Measurements from ENCODE around the gene RBSN. TPM values are rescaled to one million over a fixed set of nuclear protein-coding genes. Genes with fewer than 3 reads are reported as not detected.

RBSN gene
- total and polyA plus RNA-seq, 2 donors (not counting 1 experiment from before 2014, with no cell fraction given): 7.1 to 32.6 TPM

DNA sequence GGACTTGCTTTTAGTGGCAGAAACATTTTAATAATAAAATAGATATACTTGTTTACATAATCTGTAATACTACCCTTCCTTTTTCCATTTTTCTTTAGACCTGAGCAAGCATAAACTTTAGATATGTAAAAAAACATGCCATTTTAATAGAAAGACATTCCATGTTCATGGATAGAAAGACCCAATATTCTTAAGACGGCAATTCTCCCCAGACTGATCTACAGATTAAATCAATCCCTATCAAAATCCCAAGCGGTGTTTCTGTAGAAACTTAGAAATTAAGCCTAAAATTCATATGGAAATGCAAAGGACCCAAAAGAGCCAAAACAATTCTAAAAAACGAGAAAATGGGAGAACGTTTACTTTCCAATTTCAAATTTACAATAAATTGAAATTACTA lies 45.4 kb downstream of the RBSN start:
- Histone ChIP-seq H3K4me2 (replicated peaks; ENCODE audit: low read depth, low read length, poor library complexity, severe bottlenecking) (no peak overlapping the region), H4K20me1 (ENCODE audit: control insufficient read depth, insufficient read depth, low read length, poor library complexity, severe bottlenecking) (peaks cover 30% of the 10 kb centered on the region), H3K4me3 (ENCODE audit: control extremely low read depth in 1 of 5, extremely low read depth in 1 of 5, insufficient read depth in 1 of 5, low read depth in 2 of 5, low read length in 4 of 5) (no peak overlapping the region), H3K36me3 (replicated peaks in 1 of 2; ENCODE audit: control extremely low read depth in 1 of 2, control insufficient read depth in 1 of 2, extremely low read depth in 1 of 2, insufficient read depth in 2 of 2, low read length in 1 of 2) (peaks cover 2 to 41% of the 10 kb centered on the region in 2 experiments), H3K4me1 (ENCODE audit: control insufficient read depth in 2 of 2, insufficient read depth in 2 of 2, low read length in 2 of 2) (peaks cover 52 to 71% of the 10 kb centered on the region in 2 donors), H3K27ac (ENCODE audit: low read length in 2 of 2) (peak overlapping the region in 1 of 2 donors; percentile 86), H2AFZ (ENCODE audit: insufficient read depth, low read depth, low read length, poor library complexity, severe bottlenecking) (no peak overlapping the region), H3K9me3 (ENCODE audit: control extremely low read depth in 1 of 3, control insufficient read depth in 2 of 3, insufficient read depth in 1 of 3, low read length in 2 of 3) (peaks cover 0 to 14% (median 0%) of the 10 kb centered on the region in 3 donors), H3K9ac (ENCODE audit: low read length) (no peak overlapping the region), H3K79me2 (ENCODE audit: control insufficient read depth, insufficient read depth, low read length) (peaks cover 53% of the 10 kb centered on the region), H3K27me3 (replicated peaks in 1 of 4; ENCODE audit: control extremely low read depth in 1 of 4, control insufficient read depth in 3 of 4, insufficient read depth in 4 of 4, low read length in 3 of 4) (no peaks in the 10 kb centered on the region)
- ChIA-PET CTCF (interaction anchor here (1.4 kb wide), 1 partner anchor 11 kb away, joined by 5 read pairs; the partner anchor contains the start of gene MRPS25), POLR2A (no interaction called here)
- Mint-ChIP-seq H3K4me1 (peaks cover 69% of the 10 kb centered on the region), H3K4me3 (no peak overlapping the region), H3K9me3 (ENCODE audit: insufficient read depth) (peaks cover 3% of the 10 kb centered on the region), H3K27ac (peak overlapping the region; percentile 46), H3K27me3 (no peaks in the 10 kb centered on the region)
- no CpG with 5 or more reads among the region's 4 CpGs for WGBS (ENCODE audit: insufficient coverage)
- no peak for DNase-seq
- no peak for ATAC-seq (ENCODE audit: low read depth)
- intact Hi-C loops (cut with micrococcal nuclease): no loop called here
- no peak for TF ChIP-seq EZH2 (IDR thresholded peaks at IDR 0.05; ENCODE audit: borderline replicate concordance, insufficient read depth, low read depth, low read length, poor library complexity, severe bottlenecking)
- TF ChIP-seq, protein P1, sequence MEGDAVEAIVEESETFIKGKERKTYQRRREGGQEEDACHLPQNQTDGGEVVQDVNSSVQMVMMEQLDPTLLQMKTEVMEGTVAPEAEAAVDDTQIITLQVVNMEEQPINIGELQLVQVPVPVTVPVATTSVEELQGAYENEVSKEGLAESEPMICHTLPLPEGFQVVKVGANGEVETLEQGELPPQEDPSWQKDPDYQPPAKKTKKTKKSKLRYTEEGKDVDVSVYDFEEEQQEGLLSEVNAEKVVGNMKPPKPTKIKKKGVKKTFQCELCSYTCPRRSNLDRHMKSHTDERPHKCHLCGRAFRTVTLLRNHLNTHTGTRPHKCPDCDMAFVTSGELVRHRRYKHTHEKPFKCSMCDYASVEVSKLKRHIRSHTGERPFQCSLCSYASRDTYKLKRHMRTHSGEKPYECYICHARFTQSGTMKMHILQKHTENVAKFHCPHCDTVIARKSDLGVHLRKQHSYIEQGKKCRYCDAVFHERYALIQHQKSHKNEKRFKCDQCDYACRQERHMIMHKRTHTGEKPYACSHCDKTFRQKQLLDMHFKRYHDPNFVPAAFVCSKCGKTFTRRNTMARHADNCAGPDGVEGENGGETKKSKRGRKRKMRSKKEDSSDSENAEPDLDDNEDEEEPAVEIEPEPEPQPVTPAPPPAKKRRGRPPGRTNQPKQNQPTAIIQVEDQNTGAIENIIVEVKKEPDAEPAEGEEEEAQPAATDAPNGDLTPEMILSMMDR (IDR thresholded peaks at IDR 0.05): no peak

DNA sequence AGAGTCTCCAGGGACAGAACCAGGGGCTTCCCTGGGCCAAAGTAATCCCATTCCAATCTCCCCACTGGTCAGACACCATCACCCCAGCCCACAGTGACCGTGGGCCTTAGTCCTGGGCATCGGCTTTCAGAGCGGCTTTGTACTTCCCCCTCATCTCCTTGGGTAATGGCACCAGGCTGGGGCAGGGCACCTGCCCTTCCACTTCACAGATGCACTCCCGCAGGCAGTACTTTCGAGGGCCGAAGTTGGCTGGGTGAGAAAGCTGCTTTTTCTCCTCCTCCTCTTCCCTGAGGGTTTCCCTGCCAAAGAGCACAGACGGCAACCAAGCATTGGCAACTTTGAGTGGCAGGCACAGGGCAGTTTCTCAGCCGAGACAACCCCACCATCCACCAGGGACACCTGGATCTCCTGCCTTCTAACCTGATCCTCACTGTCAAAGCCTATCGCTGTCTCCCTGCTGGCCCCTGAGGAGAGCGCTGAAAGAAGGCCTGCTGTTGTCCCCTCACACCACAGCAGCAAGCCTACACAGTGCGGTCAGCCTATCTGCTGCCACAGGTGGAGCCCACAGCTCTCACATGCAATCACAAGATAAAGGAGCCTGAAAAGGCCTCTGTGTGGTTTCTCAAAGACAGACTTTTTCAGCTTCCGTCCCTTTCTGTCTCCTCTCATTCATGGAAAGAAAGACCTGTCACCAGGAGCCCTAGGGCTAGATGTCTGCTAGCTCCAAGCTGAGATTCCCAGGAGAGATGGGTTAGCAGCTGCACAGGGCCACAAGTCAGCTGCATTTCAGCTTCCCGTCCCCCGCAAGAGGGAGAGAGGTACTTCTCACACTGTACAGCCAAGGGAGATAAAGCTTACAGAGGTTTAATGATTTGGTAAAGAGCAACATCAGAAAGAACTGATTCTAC lies 46.4 kb downstream of the RBSN start:
- H3K36me3 ChIP-seq (replicated peaks in 1 of 2; ENCODE audit: control extremely low read depth in 1 of 2, control insufficient read depth in 1 of 2, extremely low read depth in 1 of 2, insufficient read depth in 2 of 2, low read length in 1 of 2): peaks cover 2 to 46% of the 10 kb centered on the region in 2 experiments
- no peaks in the 10 kb centered on the region for H3K27me3 Mint-ChIP-seq
- ATAC-seq (ENCODE audit: low read depth) (no peak), DNase-seq (no peak)
- H3K27ac ChIP-seq (ENCODE audit: low read length in 2 of 2): peak overlapping the region; percentile 72 to 86
- H3K79me2 ChIP-seq (ENCODE audit: control insufficient read depth, insufficient read depth, low read length): peaks cover 46% of the 10 kb centered on the region
- no peak overlapping the region for H2AFZ ChIP-seq (ENCODE audit: insufficient read depth, low read depth, low read length, poor library complexity, severe bottlenecking)
- no peak overlapping the region for H3K9ac ChIP-seq (ENCODE audit: low read length)
- peaks cover 0 to 14% (median 0%) of the 10 kb centered on the region in 3 donors for H3K9me3 ChIP-seq (ENCODE audit: control extremely low read depth in 1 of 3, control insufficient read depth in 2 of 3, insufficient read depth in 1 of 3, low read length in 2 of 3)
- H4K20me1 ChIP-seq (ENCODE audit: control insufficient read depth, insufficient read depth, low read length, poor library complexity, severe bottlenecking): peaks cover 21% of the 10 kb centered on the region
- no peaks in the 10 kb centered on the region for H3K27me3 ChIP-seq (replicated peaks in 1 of 4; ENCODE audit: control extremely low read depth in 1 of 4, control insufficient read depth in 3 of 4, insufficient read depth in 4 of 4, low read length in 3 of 4)
- TF ChIP-seq EZH2 (IDR thresholded peaks at IDR 0.05; ENCODE audit: borderline replicate concordance, insufficient read depth, low read depth, low read length, poor library complexity, severe bottlenecking): no peak
- TF ChIP-seq, protein P1 (IDR thresholded peaks at IDR 0.05): no peak
- peak overlapping the region; percentile 93 for H3K27ac Mint-ChIP-seq
- no peak overlapping the region for H3K4me2 ChIP-seq (replicated peaks; ENCODE audit: low read depth, low read length, poor library complexity, severe bottlenecking)
- no peak overlapping the region for H3K4me3 Mint-ChIP-seq
- peaks cover 69% of the 10 kb centered on the region for H3K4me1 Mint-ChIP-seq
- ChIA-PET POLR2A (no interaction called here), CTCF (interaction anchor here (1.4 kb wide), 1 partner anchor 12 kb away, joined by 5 read pairs; the partner anchor contains the start of gene MRPS25)
- peaks cover 52 to 71% of the 10 kb centered on the region in 2 donors for H3K4me1 ChIP-seq (ENCODE audit: control insufficient read depth in 2 of 2, insufficient read depth in 2 of 2, low read length in 2 of 2)
- no peak overlapping the region for H3K4me3 ChIP-seq (ENCODE audit: control extremely low read depth in 1 of 5, extremely low read depth in 1 of 5, insufficient read depth in 1 of 5, low read depth in 2 of 5, low read length in 4 of 5)
- peaks cover 3% of the 10 kb centered on the region for H3K9me3 Mint-ChIP-seq (ENCODE audit: insufficient read depth)
- WGBS (ENCODE audit: insufficient coverage): 87% methylated on average over 14 of the region's 14 CpGs
- intact Hi-C loops (cut with micrococcal nuclease): no loop called here

All from B cell (primary cell).